H1 (cell line): ENCODE measurements around the gene SYK. TPM values are rescaled to one million over a fixed set of nuclear protein-coding genes. Genes with fewer than 3 reads are reported as not detected.

Experiments
- SIRT6 ChIP-seq: IDR thresholded peaks from one replicate; pipeline ENCODE4 v1.7.1; 2012; ENCODE audit warnings: low read length, inconsistent platforms
- polyA plus RNA-seq, 7 experiments: library from polyadenylated mRNA; depleted of rRNA in 3 of 7; stranded (reverse) in 5 of 7; unstranded in 2 of 7; fragments of >200 nt in 5 of 7; fragments of 200-250 nt in 2 of 7; gene quantifications; 1 replicate in 5 of 7; 2 replicates in 1 of 7; 4 replicates in 1 of 7; pipeline versions ENCODE4 v1.2.1 to v1.2.3, GENCODE V29; 2011 to 2013; ENCODE audit warnings: missing spikeins in 2 of 7, mixed read lengths in 2 of 7
- total RNA-seq: library from RNA; stranded (reverse); fragmentation: NEBNext Ultra II Directional; extraction: Animal tissue kit (Norgen Biotek cat#: 25700); gene quantifications from 2 replicates; pipeline ENCODE4 v1.2.1, GENCODE V29; 2021

Gene SYK
- total and polyA plus RNA-seq, 2 of the 8 experiments (the other 6 are each of a cell fraction or from before 2014, with no cell fraction given), result 1.5 to 4.4 TPM

GRCh38 chr9:90775657-90776056 lies 26.0 kb upstream of the SYK start (continued):
- no peak for TF ChIP-seq SIRT6
